ENCODE results near the gene MAP7.
"Not testable (repeated sequence)": the region's sequence is repeated elsewhere in the genome, so short reads cannot be mapped to it uniquely, and the experiment has no call there.

Gene MAP7

GRCh38 chr6:136471922-136472321 is 78.3 kb downstream of the MAP7 start:
- no peak for DNase-seq (ENCODE audit: low read depth in 1 of 2, low spot score in 1 of 2)

- DNase-seq (ENCODE audit: low read depth in 1 of 2, low spot score in 1 of 2): no peak
Observed at GRCh38 chr6:136471372-136471771, 78.8 kb downstream of the MAP7 start.

- DNase-seq (ENCODE audit: low read depth in 1 of 2, low spot score in 1 of 2): no peak
Observed at GRCh38 chr6:136470044-136470443, 80.2 kb downstream of the MAP7 start.

- DNase-seq (ENCODE audit: low read depth in 1 of 2, low spot score in 1 of 2): no peak
Observed at GRCh38 chr6:136469154-136469553, 81.1 kb downstream of the MAP7 start.

- no peak for DNase-seq (ENCODE audit: low read depth in 1 of 2, low spot score in 1 of 2)
Observed at GRCh38 chr6:136468711-136469110, 81.5 kb downstream of the MAP7 start.

GRCh38 chr6:136467186-136467585 is 83.0 kb downstream of the MAP7 start:
- DNase-seq (ENCODE audit: low read depth in 1 of 2, low spot score in 1 of 2): no peak

GRCh38 chr6:136466777-136467176 is 83.4 kb downstream of the MAP7 start:
- DNase-seq (ENCODE audit: low read depth in 1 of 2, low spot score in 1 of 2): no peak

GRCh38 chr6:136465766-136466303 is 84.4 kb downstream of the MAP7 start:
- DNase-seq (ENCODE audit: low read depth in 1 of 2, low spot score in 1 of 2): no peak

- DNase-seq (ENCODE audit: low read depth in 1 of 2, low spot score in 1 of 2): no peak
Observed at GRCh38 chr6:136464874-136465273, 85.3 kb downstream of the MAP7 start.

GRCh38 chr6:136464148-136464547 is 86.1 kb downstream of the MAP7 start:
- DNase-seq (ENCODE audit: low read depth in 1 of 2, low spot score in 1 of 2): no peak

- DNase-seq (ENCODE audit: low read depth in 1 of 2, low spot score in 1 of 2): no peak
Observed at GRCh38 chr6:136463743-136464142, 86.5 kb downstream of the MAP7 start.

GRCh38 chr6:136446579-136447187 is 103.5 kb downstream of the MAP7 start:
- no peak for DNase-seq (ENCODE audit: low read depth in 1 of 2, low spot score in 1 of 2)

GRCh38 chr6:136446145-136446544 is 104.1 kb downstream of the MAP7 start:
- DNase-seq (ENCODE audit: low read depth in 1 of 2, low spot score in 1 of 2): no peak

GRCh38 chr6:136445063-136445462 is 105.2 kb downstream of the MAP7 start:
- no peak for DNase-seq (ENCODE audit: low read depth in 1 of 2, low spot score in 1 of 2)

- DNase-seq (ENCODE audit: low read depth in 1 of 2, low spot score in 1 of 2): no peak
Observed at GRCh38 chr6:136440203-136440602, 110.0 kb downstream of the MAP7 start.

GRCh38 chr6:136439514-136440190 is 110.6 kb downstream of the MAP7 start:
- DNase-seq (ENCODE audit: low read depth in 1 of 2, low spot score in 1 of 2): no peak

- DNase-seq (ENCODE audit: low read depth in 1 of 2, low spot score in 1 of 2): no peak
Observed at GRCh38 chr6:136438441-136438840, 111.8 kb downstream of the MAP7 start.

GRCh38 chr6:136437246-136437645 is 113.0 kb downstream of the MAP7 start:
- DNase-seq (ENCODE audit: low read depth in 1 of 2, low spot score in 1 of 2): no peak

- no peak for DNase-seq (ENCODE audit: low read depth in 1 of 2, low spot score in 1 of 2)
Observed at GRCh38 chr6:136435101-136435500, 115.1 kb downstream of the MAP7 start.

- DNase-seq (ENCODE audit: low read depth in 1 of 2, low spot score in 1 of 2): not testable (repeated sequence)
Observed at GRCh38 chr6:136431306-136431705, 118.9 kb downstream of the MAP7 start.

GRCh38 chr6:136429264-136430065 is 120.8 kb downstream of the MAP7 start:
- no peak for DNase-seq (ENCODE audit: low read depth in 1 of 2, low spot score in 1 of 2)

- no peak for DNase-seq (ENCODE audit: low read depth in 1 of 2, low spot score in 1 of 2)
Observed at GRCh38 chr6:136427378-136427717, 122.9 kb downstream of the MAP7 start.

Measured in activated T-helper 1 cell treated with anti-CD3 and anti-CD28 coated beads, Interleukin-2, amount 50 U/mL, for 16 hours (primary cell).